Erythroblast (primary cell): Measurements from ENCODE around the gene ARHGAP29.
"Not testable (repeated sequence)": the region's sequence is repeated elsewhere in the genome, so short reads cannot be mapped to it uniquely, and the experiment has no call there.

Experiments
- GATA1 ChIP-seq: IDR thresholded peaks from 2 replicates; pipeline ENCODE4 v1.6.1; 2011; ENCODE audit warnings: low read depth, mild to moderate bottlenecking, control low read depth, low read length, moderate library complexity
- POLR2A ChIP-seq: IDR thresholded peaks from 2 replicates; pipeline ENCODE4 v1.6.1; 2011; ENCODE audit warnings: mild to moderate bottlenecking, low read length

GRCh38 chr1:94163249-94163648, 74.1 kb downstream of the ARHGAP29 start:
- not testable (repeated sequence) for TF ChIP-seq POLR2A, GATA1
